ENCODE measurements around the gene AUH.

DNA sequence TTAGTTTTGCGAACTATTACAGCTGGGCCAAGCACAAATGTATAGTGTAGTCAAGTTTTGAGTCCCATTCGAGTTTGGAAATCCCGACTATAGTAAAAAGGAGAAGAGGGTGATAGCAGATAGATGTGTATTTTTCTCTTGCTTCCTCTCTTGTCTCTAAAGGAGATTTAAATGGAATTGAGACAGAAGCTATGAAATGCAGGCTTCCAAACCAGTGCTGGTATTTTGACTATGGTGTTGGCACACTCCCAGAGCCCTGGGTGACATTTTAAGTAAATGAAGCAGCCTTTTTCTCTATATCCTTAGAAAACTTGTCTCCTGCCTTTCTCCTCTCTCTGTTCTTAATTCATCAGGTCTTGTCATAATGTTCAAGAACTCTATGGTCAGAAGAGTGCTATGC lies 17.7 kb upstream of the AUH start:
- TF ChIP-seq, protein P1, sequence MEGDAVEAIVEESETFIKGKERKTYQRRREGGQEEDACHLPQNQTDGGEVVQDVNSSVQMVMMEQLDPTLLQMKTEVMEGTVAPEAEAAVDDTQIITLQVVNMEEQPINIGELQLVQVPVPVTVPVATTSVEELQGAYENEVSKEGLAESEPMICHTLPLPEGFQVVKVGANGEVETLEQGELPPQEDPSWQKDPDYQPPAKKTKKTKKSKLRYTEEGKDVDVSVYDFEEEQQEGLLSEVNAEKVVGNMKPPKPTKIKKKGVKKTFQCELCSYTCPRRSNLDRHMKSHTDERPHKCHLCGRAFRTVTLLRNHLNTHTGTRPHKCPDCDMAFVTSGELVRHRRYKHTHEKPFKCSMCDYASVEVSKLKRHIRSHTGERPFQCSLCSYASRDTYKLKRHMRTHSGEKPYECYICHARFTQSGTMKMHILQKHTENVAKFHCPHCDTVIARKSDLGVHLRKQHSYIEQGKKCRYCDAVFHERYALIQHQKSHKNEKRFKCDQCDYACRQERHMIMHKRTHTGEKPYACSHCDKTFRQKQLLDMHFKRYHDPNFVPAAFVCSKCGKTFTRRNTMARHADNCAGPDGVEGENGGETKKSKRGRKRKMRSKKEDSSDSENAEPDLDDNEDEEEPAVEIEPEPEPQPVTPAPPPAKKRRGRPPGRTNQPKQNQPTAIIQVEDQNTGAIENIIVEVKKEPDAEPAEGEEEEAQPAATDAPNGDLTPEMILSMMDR (IDR thresholded peaks at IDR 0.05), result no peak
- TF ChIP-seq EZH2 (IDR thresholded peaks at IDR 0.05; ENCODE audit: borderline replicate concordance, insufficient read depth, low read depth, low read length, poor library complexity, severe bottlenecking), result no peak

Data from B cell (primary cell).